ENCODE data around the gene TGFBRAP1.
"Not testable (repeated sequence)": the region's sequence is repeated elsewhere in the genome, so short reads cannot be mapped to it uniquely, and the experiment has no call there.

Gene TGFBRAP1

DNA sequence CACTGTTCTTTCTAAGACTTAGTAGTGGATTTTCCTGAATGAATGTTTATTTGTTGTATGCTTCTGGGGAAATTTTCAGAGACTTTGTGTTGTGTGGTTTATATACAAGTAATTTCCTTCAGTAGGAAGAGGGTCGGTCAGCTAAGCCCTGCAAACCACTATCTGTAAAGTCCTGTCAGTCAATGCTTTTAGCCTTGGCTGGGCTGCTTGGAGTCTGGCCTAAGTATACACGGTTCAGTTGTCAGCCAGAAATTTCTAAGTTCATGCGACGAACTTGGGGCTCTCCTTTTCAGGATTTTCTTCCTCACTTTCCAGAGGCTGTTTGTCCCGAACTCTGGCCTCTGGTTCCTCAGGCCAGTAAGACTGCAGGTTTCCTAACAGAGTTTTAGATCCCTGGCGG, 29.1 kb upstream of the TGFBRAP1 start:
- DNase-seq (ENCODE audit: low read depth), result no peak

DNA sequence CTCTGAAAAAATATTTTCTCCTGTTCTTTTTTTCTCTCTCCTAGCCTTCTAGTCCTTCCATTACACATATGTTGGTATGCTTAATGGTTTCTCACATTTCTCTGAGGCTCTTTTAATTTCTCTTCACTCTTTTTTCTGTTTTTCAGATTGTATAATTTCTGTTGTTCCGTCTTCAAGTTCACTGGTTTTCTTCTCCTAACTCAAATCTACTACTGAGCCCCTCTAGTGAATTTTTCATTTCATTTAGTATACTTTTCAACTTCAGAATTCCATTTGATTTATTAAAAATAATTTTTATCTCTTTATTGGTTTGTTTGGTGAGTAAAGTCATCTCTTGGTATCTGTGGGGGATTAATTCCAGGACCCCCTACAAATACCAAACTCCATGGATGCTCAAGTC, 27.6 kb upstream of the TGFBRAP1 start:
- DNase-seq (ENCODE audit: low read depth), result no peak

DNA sequence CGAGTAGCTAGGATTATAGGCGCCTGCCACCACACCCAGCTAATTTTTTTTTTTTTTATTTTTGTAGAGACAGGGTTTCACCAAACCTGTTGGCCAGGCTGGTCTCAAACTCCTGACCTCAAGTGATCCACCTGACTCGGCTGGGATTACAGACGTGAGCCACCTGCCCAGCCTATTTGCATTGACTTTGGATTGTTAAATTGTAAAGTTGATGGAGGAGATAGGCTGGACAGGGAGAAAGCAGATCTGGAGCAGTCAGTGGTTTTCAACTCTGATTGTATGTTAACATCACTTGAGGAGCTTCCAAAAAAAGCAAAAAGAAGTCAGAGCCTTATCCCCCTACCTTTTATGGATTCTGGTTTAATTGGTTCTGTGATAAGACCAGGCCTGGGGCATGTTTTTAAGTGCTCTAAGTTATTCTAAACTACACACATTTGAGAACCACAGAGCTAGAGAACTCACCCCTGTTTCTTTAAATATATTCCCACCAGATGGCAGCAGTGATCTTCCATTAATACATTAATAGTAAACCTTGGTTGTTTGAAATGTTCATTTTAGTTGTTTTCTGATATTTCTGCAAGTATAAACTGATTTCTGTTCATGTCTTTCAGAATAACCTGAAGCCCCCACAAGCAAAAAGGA, 15.3 kb upstream of the TGFBRAP1 start:
- DNase-seq (ENCODE audit: low read depth), result no peak

DNA sequence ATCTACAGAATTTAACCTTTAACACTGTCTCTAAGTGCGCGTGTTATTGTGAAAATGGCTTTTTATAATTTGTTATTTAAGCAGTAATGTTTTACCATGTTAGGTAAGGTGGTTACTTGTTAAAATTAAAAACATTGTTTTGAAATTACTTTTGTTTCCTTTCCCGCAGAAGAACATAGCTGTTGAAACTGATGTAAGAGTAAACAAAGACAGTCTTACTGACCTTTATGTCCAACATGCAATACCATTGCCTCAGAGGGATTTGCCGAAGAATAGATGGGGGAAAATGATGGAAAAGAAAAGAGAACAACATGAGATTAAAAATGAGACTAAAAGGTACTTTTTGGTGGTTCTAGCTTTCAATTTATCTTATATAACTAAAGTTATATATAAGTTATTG, 9.9 kb upstream of the TGFBRAP1 start:
- no peak for DNase-seq (ENCODE audit: low read depth)

DNA sequence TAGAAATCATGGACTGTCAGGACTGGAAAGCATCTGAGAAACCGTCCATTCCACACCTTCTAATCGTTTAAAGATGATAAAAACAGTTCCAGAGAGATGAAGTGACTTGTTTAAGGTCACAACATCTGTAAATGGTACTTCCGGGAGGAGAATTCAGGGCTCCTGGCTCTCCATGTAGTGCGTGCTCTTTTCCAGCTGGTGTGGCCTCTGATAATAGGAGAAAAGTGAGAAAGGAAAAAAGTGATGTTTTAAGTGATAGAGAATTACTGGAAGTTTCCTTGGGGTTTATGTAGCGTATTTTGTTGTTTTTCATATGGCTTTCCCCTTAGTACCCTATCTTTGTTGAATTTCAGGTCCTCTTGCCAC, 8.5 kb upstream of the TGFBRAP1 start:
- DNase-seq (ENCODE audit: low read depth), result no peak

DNA sequence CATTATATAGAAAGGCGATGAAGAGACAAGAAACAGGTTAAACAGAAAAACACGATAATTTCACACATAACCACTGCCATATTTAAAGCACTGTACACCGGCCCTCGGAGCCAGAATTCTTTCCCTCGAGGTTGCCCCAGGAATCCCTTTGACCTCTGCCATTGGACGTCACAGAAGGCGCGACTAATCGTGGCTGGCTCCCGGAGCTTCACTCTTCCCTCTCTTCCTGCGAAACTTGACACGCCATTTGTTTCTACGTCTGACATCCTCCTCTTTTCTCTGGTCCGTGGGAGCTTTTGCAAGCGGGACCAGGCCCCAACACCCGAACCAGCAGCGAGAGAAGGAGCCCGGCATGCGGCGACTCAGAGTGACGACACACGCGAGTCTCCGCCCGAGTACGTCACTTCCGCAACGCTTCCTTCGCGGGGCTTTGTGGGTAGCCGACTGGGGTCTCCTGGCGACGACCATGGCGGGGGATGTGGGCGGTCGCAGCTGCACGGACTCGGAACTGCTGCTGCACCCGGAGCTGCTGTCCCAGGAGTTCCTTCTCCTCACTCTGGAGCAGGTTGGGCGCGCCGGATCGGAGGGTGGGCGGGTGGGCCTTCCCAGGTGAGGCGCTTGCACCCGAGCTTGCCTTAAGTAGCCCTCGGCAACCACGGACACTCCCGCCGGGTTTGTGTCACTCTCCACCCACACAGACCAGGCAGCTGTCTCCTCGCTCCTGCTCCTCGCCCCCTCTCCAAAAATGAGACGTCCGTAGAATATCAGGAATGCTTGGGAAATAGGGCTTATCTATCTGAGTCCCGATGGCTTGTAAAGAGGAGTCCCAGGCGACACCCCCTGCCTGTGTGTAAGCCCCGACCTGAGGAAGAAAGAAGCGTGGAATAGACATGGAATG, 7.8 kb upstream of the TGFBRAP1 start, which contains the start of gene C2orf49:
Gene C2orf49 (plus strand): TSS at position 419 of the 898 bp plus-strand sequence. CDS start 48 bp downstream, at position 467.
- DNase-seq (ENCODE audit: low read depth), result peak; percentile 75

DNA sequence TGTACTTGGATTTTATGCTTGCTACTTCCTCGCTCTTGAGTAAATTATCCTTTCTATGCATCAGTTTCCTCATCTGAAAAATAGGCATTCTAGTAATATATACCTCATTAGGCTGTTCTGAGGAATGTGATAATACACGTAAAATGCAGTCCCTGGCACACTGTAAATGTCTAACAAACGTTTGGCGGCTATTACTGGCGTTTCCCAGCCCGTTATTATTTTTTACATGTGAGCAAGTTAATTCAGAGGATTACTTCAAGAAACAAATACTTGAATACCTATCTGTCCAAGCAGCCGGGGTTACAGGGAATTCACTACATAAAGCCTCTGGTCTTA, 7.2 kb upstream of the TGFBRAP1 start:
- DNase-seq (ENCODE audit: low read depth), result no peak

DNA sequence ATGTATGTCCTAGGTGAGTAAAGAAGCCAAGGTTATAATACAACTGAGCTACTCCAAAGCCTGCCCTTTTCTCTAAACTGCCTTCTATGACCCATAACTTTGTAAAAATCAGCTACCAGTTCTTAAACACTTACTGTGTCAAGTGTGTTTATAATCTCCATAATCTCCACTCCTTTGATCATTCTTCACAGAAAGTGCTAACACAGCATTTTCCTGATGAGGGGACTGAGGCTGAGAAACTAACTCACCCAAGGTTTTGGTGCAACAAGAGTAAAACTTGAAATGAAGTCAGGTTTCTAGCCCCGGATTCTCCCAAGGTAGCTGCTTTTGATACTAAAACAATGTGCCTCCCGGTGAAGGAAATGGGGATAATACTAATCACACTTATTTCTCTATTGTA, 5.9 kb upstream of the TGFBRAP1 start:
- DNase-seq (ENCODE audit: low read depth), result no peak

DNA sequence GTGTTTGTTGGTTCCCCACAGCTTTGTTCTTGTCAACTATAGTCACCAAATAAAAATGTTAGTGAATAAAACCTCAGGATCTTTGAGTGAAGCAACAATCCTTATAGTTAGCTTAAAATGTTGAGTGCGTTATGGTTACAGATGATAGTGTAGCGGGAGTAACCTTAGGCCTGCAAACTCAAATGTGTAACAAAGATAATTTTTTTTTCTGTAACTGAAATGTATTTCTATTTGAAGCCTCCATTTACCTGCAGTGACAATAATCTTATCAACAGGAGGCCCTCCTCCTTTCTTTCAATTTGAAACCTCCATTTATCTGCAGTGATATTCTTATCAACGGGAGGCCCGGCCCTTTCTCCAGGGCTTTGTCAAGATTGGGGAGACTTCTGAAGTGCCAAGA, 4.7 kb upstream of the TGFBRAP1 start:
- no peak for DNase-seq (ENCODE audit: low read depth)

DNA sequence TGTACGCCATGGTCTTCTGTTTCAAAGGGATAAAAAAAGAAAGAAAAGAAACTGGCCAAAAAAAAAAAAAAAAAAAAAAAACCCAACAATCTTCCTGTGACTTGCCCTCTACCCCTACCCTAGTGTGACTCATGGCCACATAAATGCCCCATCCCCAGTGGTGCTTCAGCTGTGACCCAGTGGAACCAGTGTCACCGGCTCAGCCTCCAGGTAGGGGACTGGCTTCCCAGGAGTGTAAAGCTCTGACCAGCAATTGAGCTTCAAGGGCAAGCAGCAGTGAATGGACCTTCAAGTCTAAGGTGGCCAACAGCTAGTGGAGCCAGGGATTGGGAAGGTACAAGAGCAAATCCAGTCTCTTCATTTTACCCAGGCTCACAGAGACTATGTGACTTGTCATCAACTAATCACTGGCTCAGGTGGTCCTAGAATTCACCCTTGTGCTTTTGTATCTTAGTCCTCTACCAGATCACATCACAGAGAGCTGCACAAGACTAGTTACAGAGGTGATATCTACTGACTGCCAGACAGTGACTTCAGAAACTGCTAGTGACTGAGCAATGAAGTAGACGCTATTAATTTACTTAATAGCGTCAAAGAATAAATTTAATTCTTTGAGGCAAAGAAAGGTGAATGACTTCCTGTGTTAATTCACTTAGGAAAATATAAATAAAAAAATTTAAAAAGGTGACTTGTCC, 1.3 kb upstream of the TGFBRAP1 start:
- DNase-seq (ENCODE audit: low read depth), result no peak

DNA sequence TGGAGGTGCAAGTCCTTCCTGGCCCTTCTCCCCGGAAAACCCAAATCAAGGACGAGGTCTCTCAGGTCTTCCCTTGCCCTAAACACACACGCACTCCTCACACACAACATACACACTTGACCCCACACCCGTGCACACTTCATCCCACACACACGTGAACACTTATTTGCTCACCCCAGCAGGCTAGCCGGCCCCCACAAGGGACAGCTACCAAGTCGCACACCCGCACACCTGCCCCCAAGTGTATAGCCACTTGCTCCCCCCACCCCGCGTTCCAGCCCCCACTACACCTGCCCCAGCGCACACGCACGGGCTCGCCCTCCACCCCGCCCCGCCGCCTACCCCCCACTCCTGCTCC, 359 bp downstream of the TGFBRAP1 start:
- no peak for DNase-seq (ENCODE audit: low read depth)

DNA sequence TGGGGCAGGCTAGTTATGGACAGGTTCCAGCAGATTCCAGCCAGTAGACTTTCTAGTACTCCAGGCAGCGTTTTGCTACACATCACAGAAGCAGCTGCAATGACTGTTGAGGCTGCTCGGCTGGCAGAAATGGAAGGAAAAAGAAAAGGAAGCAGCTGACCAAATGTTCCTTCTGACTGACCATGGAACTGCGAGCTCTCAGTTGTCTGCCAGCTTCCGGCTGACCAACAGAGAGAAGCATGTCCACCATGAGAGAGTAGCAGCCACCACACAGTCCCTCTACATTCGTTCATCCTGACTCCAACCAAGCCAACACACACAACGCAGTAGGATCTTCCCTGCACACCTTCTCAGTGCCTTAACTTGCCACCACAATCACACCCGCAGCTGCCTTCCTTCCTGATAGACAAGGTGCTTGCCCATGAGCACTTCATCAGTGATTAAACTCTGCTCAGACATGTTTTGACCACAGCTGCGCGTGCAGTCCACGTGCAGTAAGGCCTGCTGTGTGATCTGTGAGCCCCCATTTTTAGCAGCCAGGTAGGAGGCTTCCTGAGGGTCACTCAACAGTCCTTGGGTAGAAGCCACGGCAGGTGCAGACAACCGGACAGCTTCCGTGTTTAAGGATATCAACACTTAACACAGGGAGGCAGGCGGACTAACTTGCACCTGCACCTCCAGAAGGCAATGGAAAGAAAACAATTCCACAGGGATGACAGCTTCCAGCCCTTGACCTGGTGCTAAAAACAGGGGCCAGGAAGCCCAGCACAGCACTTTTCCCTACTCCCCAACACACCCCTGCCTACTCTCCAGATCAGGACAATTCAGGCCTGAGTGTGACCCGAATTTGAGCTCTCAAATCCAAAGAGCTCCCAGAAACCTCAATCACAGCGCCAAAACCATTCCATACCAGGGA, 996 bp downstream of the TGFBRAP1 start:
- DNase-seq (ENCODE audit: low read depth), result peak; percentile 42

DNA sequence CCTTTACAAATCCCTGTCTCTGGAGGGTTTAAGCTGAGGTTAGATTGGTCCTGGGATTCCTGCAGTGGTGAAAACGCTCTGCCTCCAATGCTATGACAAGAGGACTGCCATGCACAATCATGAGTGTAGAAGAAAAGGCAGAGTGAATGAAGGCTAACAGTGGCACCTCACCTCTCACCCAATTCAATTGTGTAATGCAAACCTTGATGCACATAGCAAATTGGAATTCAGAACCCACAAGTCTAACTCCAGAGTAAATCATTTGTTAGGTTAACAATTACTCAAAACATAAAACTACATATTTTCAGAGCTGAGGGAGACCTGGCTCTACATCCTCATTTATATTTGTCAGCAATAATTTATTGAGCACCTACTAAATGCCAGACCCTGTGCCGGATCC, 1.8 kb downstream of the TGFBRAP1 start:
- no peak for DNase-seq (ENCODE audit: low read depth)

DNA sequence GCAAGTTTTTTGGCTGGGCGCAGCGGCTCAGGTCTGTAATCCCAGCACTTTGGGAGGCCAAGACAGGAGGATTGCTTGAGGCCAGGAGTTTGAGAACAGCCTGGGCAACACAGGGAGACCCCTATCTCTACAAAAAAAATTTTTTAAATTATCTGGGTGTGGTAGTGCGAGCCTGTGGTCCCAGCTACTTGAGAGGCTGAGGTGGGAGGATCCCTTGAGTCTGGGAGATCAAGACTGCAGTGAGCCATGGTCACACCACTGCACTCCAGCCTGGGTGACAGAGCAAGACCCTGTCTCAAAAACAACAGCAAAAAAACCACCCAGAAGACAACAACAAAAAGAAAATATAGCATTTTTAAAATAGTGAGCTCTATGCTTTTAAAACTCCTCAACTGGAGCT, 2.3 kb downstream of the TGFBRAP1 start:
- not testable (repeated sequence) for DNase-seq (ENCODE audit: low read depth)

DNA sequence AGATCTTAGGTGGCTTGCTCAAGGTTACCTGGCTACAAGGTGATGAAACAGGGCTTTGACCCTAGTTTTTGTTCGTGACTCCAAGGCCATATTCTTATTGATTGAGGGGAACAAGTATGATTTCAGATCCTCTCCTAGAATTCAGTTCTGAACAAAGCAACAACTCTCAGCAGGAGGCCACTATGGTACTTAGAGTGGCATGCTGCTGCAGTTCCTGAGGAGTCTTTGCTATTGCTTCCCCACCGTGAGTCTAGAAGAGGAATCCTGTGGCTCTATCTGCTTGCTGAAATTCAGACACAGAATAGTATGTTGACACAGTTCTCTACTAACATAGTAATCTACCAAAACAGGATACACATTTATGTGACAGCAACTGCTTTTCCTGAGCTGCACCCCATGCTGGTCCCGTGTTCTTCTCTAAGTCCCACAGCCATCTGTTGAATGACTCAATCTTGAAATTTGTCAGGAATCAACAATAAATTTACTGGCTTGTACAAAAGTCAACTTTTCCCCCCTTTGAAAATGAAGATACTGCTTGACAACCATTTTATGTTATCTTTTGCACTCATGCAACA, 4.1 kb downstream of the TGFBRAP1 start:
- no peak for DNase-seq (ENCODE audit: low read depth)

DNA sequence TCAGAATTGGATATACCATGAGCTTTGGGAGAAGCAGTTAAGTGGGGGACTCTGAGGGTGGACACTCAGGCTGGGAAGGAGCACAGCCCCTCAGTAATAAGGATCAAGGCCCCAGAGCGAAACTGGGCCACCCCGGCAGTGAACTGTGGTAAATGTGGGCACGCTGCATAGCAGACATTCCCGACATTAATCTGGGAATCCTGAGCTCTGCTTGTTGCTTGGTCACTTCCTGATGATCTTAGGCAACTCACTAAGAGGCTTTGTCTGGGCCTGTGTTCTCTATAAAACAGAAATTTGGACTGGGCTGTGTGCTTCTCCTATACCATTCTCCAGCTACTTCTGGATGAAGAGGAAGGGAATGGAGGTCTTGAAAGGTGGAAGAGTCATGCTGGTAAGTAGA, 4.8 kb downstream of the TGFBRAP1 start:
- DNase-seq (ENCODE audit: low read depth), result peak; percentile 40

DNA sequence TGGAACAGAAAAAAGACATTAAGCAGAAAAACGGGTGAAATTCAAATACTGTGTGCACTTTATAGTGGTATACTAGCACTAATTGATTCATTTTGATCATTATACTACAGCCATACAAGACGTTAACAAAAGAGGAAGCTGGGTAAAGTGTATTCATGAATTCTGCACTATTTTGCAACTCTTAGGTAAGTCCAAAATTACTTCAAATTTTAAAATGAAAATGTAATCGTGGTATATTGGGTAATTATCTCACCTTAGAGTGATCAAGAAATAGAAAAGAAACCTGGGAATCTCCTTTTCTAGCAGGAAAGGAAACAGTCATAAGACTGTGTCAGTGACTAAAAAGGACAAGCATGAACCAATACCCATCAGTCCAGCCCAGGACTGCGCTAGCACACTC, 5.4 kb downstream of the TGFBRAP1 start:
- DNase-seq (ENCODE audit: low read depth), result no peak

DNA sequence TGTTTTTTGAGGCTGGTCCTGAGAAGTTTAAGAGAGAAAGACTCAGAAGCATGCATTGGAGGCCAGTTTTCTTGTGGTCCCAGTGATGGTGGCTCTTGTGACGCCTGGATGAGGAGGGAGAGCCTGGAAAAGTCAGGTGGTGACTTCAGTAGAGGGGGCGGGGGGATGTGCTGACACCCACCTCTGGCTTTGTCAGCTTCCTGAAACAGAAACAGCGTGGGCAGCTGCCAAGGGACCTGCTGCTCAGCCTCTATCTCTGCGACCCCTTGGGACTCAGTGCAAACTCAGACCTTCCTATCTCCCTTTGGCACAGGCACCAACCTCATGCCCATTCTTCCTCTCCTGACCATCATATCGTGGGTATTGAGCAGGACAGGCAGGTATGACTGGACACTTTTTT, 6.4 kb downstream of the TGFBRAP1 start:
- no peak for DNase-seq (ENCODE audit: low read depth)

DNA sequence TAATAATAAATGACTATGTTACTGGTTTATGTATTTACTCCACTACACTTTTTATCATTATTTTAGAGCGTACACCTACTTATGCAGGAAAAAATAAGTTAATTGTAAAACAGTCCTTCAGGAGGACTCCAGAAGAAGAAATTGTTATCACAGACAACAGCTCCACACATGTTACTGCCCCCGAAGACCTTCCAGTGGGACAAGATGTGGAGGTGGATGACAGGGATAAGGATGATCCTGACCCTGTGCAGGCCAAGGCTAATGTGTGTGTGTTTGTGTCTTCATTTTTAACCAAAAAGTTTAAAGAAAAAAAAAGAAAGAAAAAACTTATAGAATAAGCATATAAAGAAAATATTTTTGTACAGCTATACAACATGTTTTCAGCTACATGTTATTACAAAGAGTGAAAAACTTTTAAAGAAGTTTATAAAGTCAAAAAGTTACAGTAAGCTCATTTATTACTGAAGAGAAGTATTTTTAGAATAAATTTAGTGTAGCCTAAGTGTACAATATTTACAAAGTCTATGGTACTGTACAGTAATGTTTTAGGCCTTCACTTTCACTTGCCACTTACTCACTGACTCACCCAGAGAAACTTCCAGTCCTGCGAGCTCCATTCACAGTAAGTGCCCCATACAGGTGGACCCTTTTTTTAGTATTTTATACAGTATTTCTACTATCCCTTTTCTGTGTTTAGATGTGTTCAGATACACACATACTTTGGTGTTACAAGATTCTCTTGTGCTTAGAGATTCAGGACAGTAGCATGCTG, 7.5 kb downstream of the TGFBRAP1 start:
- no peak for DNase-seq (ENCODE audit: low read depth)

DNA sequence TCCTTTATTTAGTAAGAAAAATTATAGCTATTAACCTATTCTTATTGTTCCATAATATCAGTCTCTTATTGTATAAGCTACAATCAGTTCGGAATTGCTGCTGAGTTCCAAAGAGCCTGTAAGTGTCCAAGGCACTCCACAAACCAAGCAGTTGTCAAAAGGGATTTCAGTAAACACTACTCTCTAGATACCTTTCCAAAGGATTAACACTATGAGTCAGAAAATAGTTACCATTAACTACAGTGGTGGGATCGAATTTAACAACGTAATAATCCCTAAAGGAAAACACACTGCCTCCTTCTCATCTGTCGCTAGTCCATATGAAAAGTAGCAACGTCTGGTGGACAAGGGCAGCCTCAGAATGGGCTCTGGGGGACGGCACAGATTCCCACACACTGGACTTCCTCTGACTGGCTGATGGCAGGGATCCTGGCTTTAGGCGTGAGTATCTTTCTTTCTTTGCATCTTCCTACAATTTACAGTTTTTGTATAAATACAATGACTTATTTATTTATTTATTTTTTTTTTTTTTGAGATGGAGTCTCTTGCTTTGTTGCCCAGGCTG, 8.8 kb downstream of the TGFBRAP1 start:
- no peak for DNase-seq (ENCODE audit: low read depth)

DNA sequence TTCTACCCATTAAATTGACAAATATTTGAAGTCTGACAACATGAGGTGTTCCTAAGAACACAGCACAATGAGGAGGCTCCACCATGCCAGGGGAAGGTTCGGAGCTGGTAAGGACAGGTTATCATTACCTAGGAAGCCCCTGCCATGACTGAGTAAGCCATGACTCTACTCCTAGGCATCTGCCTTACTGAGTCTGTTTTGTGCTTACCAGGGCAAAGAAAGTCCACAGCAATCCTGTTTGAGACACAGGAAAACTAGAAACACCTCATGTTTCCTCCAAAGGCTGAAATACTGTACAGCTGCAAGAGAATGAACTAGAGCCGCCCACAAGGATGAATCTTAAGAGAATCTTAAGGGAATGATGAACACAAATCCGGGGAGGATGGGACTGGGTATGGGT, 11.6 kb downstream of the TGFBRAP1 start:
- DNase-seq (ENCODE audit: low read depth), result no peak

Measured in stromal cell of bone marrow (primary cell).